Fibroblast of peridontal ligament (primary cell): ENCODE data around the gene UBTD2.

Experiments
- DNase-seq: peaks from one replicate; pipeline ENCODE4 v3.0.0-alpha.2; 2010; ENCODE audit errors: extremely low read depth

The UBTD2 gene

GRCh38 chr5:172171118-172171517, 112.4 kb downstream of the UBTD2 start:
- no peak for DNase-seq

- no peak for DNase-seq
These were observed 113.3 kb downstream of the UBTD2 start for GRCh38 chr5:172170251-172170701.

- DNase-seq: no peak
These were observed 114.3 kb downstream of the UBTD2 start for GRCh38 chr5:172169216-172169615.

GRCh38 chr5:172168311-172168710, 115.3 kb downstream of the UBTD2 start:
- no peak for DNase-seq

DNA sequence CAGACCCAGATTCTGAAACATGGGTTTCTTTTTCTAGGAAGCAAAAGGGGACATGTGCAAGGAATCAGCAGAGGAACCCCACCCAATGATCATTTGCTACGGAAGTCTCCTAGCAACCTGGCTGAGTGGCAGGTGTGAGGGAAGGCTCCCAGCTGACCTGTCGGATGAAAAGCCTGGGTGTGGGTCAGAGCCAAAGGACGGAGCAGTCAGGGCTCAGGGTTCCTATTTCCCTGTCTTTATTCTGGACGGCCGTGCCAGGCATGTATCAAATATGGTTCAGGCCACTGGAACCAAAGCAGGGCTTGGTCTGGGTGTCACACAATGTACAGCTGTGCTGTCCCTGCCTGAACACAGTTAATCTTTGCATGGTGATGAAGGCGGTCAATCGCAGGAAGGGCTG, 115.7 kb downstream of the UBTD2 start:
- no peak for DNase-seq

GRCh38 chr5:172166030-172166826, 117.3 kb downstream of the UBTD2 start:
- no peak for DNase-seq

DNA sequence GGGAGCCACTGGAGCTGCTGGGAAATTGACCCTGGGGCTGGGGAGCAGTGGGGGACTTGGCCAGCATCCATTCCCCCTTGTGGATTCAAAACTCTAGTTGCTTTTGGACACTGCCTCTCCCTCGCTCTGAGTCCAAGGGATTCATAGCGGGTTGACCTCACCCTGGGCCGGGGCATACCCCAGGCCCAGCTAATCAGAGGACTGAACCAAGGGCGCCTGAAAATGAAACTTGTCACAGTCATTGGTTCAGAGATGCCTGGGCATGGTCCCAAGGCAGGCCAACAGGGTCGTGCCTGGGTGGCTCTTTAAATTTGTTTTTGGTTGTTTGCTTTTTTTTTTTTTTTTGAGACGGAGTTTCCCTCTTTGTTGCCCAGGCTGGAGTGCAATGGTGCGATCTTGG, 118.1 kb downstream of the UBTD2 start:
- DNase-seq: no peak

- no peak for DNase-seq
These were observed 118.8 kb downstream of the UBTD2 start for GRCh38 chr5:172164769-172165212.

GRCh38 chr5:172163346-172163745, 120.2 kb downstream of the UBTD2 start:
- peak; percentile 21 for DNase-seq

- no peak for DNase-seq
These were observed 120.6 kb downstream of the UBTD2 start for GRCh38 chr5:172162987-172163343.

DNA sequence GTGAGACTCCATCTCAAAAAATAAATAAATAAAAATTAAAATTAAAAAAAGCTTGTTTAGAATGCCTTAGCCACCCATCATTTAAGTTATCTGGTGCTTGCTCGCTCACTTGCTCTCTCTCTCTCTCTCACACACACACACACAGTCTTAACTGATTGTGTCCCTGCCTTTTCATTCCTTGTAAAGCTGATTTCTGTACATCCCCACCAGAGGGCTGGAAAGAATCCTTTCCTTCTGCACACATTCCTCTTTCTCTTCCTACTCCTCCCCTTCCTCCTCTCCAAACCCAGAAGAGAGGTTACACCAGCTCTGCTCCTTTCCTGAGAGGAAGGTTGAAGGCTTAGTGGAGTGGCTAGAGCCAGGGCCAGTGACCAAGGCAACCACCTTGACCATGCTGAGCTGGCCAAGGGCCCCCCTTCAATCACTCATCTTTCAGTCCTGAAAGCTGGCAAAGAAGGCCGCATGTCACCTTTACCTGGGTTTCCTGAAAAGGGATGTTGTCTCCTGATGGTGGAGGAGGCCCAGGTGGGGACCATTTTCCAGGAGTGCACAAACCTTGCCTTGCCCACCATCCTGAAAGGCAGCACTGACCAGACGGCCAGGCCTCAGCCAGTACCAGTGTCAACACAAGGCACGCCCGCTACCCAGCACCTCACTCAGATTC, 121.1 kb downstream of the UBTD2 start:
- DNase-seq: peak; percentile 62

- no peak for DNase-seq
These were observed 123.1 kb downstream of the UBTD2 start for GRCh38 chr5:172160506-172160905.
